PC-3 (cell line): ENCODE results near the gene FGFBP3. TPM values are rescaled to one million over a fixed set of nuclear protein-coding genes. Genes with fewer than 3 reads are reported as not detected.

Experiments used
- ATAC-seq: fragments of 200-7000 bp; cut with Tn5 transposase; 2 replicates; pipeline ENCODE4 v1.9.1; 2020; ENCODE audit warnings: mild to moderate bottlenecking, moderate library complexity
- BruUV-seq: library from RNA; stranded (reverse); fragments of 400-500 nt; replicated peaks from 2 replicates; lab custom pipeline; 2021; lab: Mats Ljungman, UMichigan
- CTCF ChIA-PET: fragments of 300-600 bp; sonication (Branson Sonifier 250); formaldehyde crosslinking; loops from one replicate; lab custom pipeline; 2022; ENCODE audit warnings: antibody characterized with exemption; lab: Charles Lee
- POLR2A ChIA-PET: fragments of 300-600 bp; sonication (Branson Sonifier 250); formaldehyde crosslinking; loops from one replicate; lab custom pipeline; 2022; ENCODE audit warnings: antibody characterized with exemption; ENCODE audit not compliant: unreplicated experiment; lab: Charles Lee
- DNase-seq: peaks from one replicate; pipeline ENCODE4 v3.0.0-alpha.2; 2015
- H2AFZ ChIP-seq: fragments of 300-600 bp; sonication (generic); 2 replicates; pipeline ENCODE4 v1.6.0; 2016; ENCODE audit warnings: antibody characterized with exemption, low read length
- H3F3A ChIP-seq: fragments of 300-600 bp; sonication (generic); one replicate; pipeline ENCODE4 v1.6.0; 2017; ENCODE audit warnings: antibody characterized with exemption, low read length, control low read depth, mild to moderate bottlenecking; ENCODE audit not compliant: unreplicated experiment
- H3K27ac ChIP-seq: fragments of 300-600 bp; sonication (generic); 2 replicates; pipeline ENCODE4 v1.5.1; 2016; ENCODE audit warnings: mild to moderate bottlenecking, low read length
- H3K27me3 ChIP-seq: fragments of 300-600 bp; sonication (generic); 2 replicates; pipeline ENCODE4 v1.6.1; 2016; ENCODE audit warnings: low read length, mixed read lengths
- H3K36me3 ChIP-seq: fragments of 300-600 bp; sonication (generic); 2 replicates; pipeline ENCODE4 v1.6.1; 2016; ENCODE audit warnings: low read depth, mixed run types, low read length, mixed read lengths
- H3K4me1 ChIP-seq: fragments of 300-600 bp; sonication (generic); 2 replicates; pipeline ENCODE4 v1.5.1; 2016; ENCODE audit warnings: low read length; ENCODE audit not compliant: insufficient read depth
- H3K4me2 ChIP-seq: fragments of 300-600 bp; sonication (generic); 2 replicates; pipeline ENCODE4 v1.6.0; 2016; ENCODE audit warnings: low read length
- H3K4me3 ChIP-seq: fragments of 300-600 bp; sonication (generic); 2 replicates; pipeline ENCODE4 v1.5.1; 2016; ENCODE audit warnings: mild to moderate bottlenecking, low read length, mixed read lengths
- H3K79me2 ChIP-seq: fragments of 300-600 bp; sonication (generic); 2 replicates; pipeline ENCODE4 v1.6.1; 2017; ENCODE audit warnings: low read length, mixed read lengths
- H3K9ac ChIP-seq: fragments of 300-600 bp; sonication (generic); 2 replicates; pipeline ENCODE4 v1.6.0; 2016; ENCODE audit warnings: mild to moderate bottlenecking, low read length
- H3K9me2 ChIP-seq: fragments of 300-600 bp; sonication (generic); replicated peaks from 2 replicates; pipeline ENCODE4 v1.6.1; 2016; ENCODE audit warnings: mixed run types, low read length, mixed read lengths
- H3K9me3 ChIP-seq: fragments of 300-600 bp; sonication (generic); 2 replicates; pipeline ENCODE4 v1.6.1; 2016; ENCODE audit warnings: low read length, mixed read lengths
- H4K20me1 ChIP-seq: fragments of 300-600 bp; sonication (generic); 2 replicates; pipeline ENCODE4 v1.6.1; 2016; ENCODE audit warnings: low read length, mixed read lengths
- EZH2 ChIP-seq: fragments of 300-600 bp; sonication (generic); IDR thresholded peaks from one replicate; pipeline ENCODE4 v1.6.1; 2017; ENCODE audit warnings: antibody characterized with exemption, mild to moderate bottlenecking, low read length; ENCODE audit not compliant: unreplicated experiment
- EZH2phosphoT487 ChIP-seq: fragments of 300-600 bp; sonication (generic); IDR thresholded peaks from 2 replicates; pipeline ENCODE4 v1.6.1; 2018; ENCODE audit warnings: mild to moderate bottlenecking, antibody characterized with exemption, low read length, borderline replicate concordance
- intact Hi-C: fragments of 100-400 bp; cut with micrococcal nuclease; formaldehyde crosslinking; loops from 2 replicates; pipeline ENCODE4 v1.9.0; 2023
- total RNA-seq: library from RNA; depleted of rRNA; stranded (reverse); fragments of >200 nt; gene quantifications from 2 replicates; pipeline ENCODE4 v1.2.3, GENCODE V29; 2014
- TF ChIP-seq, protein P1 (sequence below): fragments of 300-600 bp; sonication (generic); conservative IDR thresholded peaks from 2 replicates; pipeline ENCODE4 v1.5.1; 2017; ENCODE audit warnings: antibody characterized with exemption, low read depth, mild to moderate bottlenecking, low read length

The FGFBP3 gene
- total RNA-seq, 1 experiment from 2014 or later: 1.2 TPM

- no peak overlapping the region for H3K27ac ChIP-seq
- no peak overlapping the region for H3K4me2 ChIP-seq
- no peak overlapping the region for H3K9ac ChIP-seq
- H3K4me3 ChIP-seq: no peak overlapping the region
- H4K20me1 ChIP-seq: no peaks in the 10 kb centered on the region
- no peaks in the 10 kb centered on the region for H3K27me3 ChIP-seq
- BruUV-seq: no TSS peak
- intact Hi-C loops: no loop called here
- POLR2A ChIA-PET: interaction anchor here (0.7 kb wide), 1 partner anchor 639 kb away, joined by 3 read pairs; no protein-coding TSS in a partner anchor
- no peaks in the 10 kb centered on the region for H3K9me2 ChIP-seq
- DNase-seq: peak; percentile 12
- peaks cover 23% of the 10 kb centered on the region for H3K36me3 ChIP-seq
- ATAC-seq: no peak
- H3F3A ChIP-seq: no peaks in the 10 kb centered on the region
- peaks cover 58% of the 10 kb centered on the region for H3K79me2 ChIP-seq
- no peak overlapping the region for H2AFZ ChIP-seq
- CTCF ChIA-PET: no interaction called here
- TF ChIP-seq, protein P1, sequence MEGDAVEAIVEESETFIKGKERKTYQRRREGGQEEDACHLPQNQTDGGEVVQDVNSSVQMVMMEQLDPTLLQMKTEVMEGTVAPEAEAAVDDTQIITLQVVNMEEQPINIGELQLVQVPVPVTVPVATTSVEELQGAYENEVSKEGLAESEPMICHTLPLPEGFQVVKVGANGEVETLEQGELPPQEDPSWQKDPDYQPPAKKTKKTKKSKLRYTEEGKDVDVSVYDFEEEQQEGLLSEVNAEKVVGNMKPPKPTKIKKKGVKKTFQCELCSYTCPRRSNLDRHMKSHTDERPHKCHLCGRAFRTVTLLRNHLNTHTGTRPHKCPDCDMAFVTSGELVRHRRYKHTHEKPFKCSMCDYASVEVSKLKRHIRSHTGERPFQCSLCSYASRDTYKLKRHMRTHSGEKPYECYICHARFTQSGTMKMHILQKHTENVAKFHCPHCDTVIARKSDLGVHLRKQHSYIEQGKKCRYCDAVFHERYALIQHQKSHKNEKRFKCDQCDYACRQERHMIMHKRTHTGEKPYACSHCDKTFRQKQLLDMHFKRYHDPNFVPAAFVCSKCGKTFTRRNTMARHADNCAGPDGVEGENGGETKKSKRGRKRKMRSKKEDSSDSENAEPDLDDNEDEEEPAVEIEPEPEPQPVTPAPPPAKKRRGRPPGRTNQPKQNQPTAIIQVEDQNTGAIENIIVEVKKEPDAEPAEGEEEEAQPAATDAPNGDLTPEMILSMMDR: no peak
- TF ChIP-seq EZH2phosphoT487: no peak
- no peak for TF ChIP-seq EZH2
- peaks cover 11% of the 10 kb centered on the region for H3K4me1 ChIP-seq
- no peaks in the 10 kb centered on the region for H3K9me3 ChIP-seq
These were observed 32.1 kb upstream of the FGFBP3 start for GRCh38 chr10:91941426-91941825.

GRCh38 chr10:91939653-91940052 is 30.4 kb upstream of the FGFBP3 start:
- peaks cover 11% of the 10 kb centered on the region for H3F3A ChIP-seq
- H3K9me3 ChIP-seq: no peaks in the 10 kb centered on the region
- ChIA-PET POLR2A (no interaction called here), CTCF (no interaction called here)
- ATAC-seq: no peak
- no peak overlapping the region for H3K4me3 ChIP-seq
- H3K27ac ChIP-seq: no peak overlapping the region
- H2AFZ ChIP-seq: no peak overlapping the region
- peaks cover 62% of the 10 kb centered on the region for H3K79me2 ChIP-seq
- no peaks in the 10 kb centered on the region for H3K9me2 ChIP-seq
- intact Hi-C loops: no loop called here
- H3K36me3 ChIP-seq: peaks cover 22% of the 10 kb centered on the region
- H4K20me1 ChIP-seq: no peaks in the 10 kb centered on the region
- no peaks in the 10 kb centered on the region for H3K27me3 ChIP-seq
- peaks cover 23% of the 10 kb centered on the region for H3K4me1 ChIP-seq
- no TSS peak for BruUV-seq
- TF ChIP-seq EZH2: no peak
- TF ChIP-seq, protein P1: no peak
- no peak for TF ChIP-seq EZH2phosphoT487
- H3K4me2 ChIP-seq: no peak overlapping the region
- no peak for DNase-seq
- H3K9ac ChIP-seq: no peak overlapping the region

DNA sequence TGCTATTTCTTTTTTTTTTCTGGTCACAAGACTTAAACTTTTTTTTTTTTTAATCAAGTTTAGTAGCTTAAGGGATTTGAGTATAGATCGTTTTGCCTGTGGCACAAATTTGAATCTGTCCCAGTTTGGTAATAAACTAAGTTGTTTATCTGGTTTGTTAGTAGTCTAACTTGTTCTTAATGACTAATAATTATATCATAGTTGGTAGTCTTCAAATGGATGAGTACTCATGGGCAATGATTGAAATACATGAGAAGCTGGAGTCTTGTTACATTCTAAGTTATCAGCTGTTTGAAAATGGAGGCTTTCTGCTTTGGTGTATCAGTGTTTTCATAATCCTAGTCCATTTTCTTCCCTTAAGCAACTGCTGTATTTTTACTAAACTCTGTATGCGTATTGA is 26.6 kb upstream of the FGFBP3 start:
- H3K9me2 ChIP-seq: no peaks in the 10 kb centered on the region
- intact Hi-C loops: no loop called here
- peaks cover 92% of the 10 kb centered on the region for H3K79me2 ChIP-seq
- POLR2A ChIA-PET: interaction anchor here (0.6 kb wide), 1 partner anchor 33 kb away, joined by 10 read pairs; no protein-coding TSS in a partner anchor
- H3K4me1 ChIP-seq: peaks cover 36% of the 10 kb centered on the region
- TF ChIP-seq, protein P1: no peak
- TF ChIP-seq EZH2: no peak
- TF ChIP-seq EZH2phosphoT487: no peak
- no peak overlapping the region for H2AFZ ChIP-seq
- peak; percentile 81 for ATAC-seq
- CTCF ChIA-PET: no interaction called here
- peak overlapping the region; percentile 79 for H3K4me2 ChIP-seq
- H3K9me3 ChIP-seq: no peaks in the 10 kb centered on the region
- H4K20me1 ChIP-seq: no peaks in the 10 kb centered on the region
- H3K4me3 ChIP-seq: peak overlapping the region; percentile 51
- H3K27me3 ChIP-seq: no peaks in the 10 kb centered on the region
- peak overlapping the region; percentile 88 for H3K27ac ChIP-seq
- H3K36me3 ChIP-seq: peaks cover 21% of the 10 kb centered on the region
- H3K9ac ChIP-seq: no peak overlapping the region; the same call in 1 of the 2 replicates
- peak; percentile 85 for DNase-seq
- H3F3A ChIP-seq: peaks cover 12% of the 10 kb centered on the region
- TSS peak; percentile 22 for BruUV-seq
